Neural cell (in vitro differentiated cells): ENCODE measurements around the gene MGAT4A. TPM values are rescaled to one million over a fixed set of nuclear protein-coding genes. Genes with fewer than 3 reads are reported as not detected.

Experiments
- H2AFZ ChIP-seq: fragments of 200-600, 300-800 bp; sonication (generic), shearing (Covaris generic); 2 replicates; pipeline ENCODE4 v1.6.0; 2014; ENCODE audit warnings: low read depth, mild to moderate bottlenecking, antibody characterized with exemption, low read length, moderate library complexity
- H3F3A ChIP-seq: fragments of 200-600 bp; shearing (Covaris generic); 2 replicates; pipeline ENCODE4 v1.6.1; 2016; ENCODE audit warnings: mild to moderate bottlenecking, moderate library complexity, mixed read lengths, antibody characterized with exemption, low read length; ENCODE audit not compliant: insufficient read depth, poor library complexity, severe bottlenecking
- H3K27ac ChIP-seq: fragments of 200-600, 300-800 bp; sonication (generic), shearing (Covaris generic); 2 replicates; pipeline ENCODE4 v1.5.1; 2014; ENCODE audit warnings: mild to moderate bottlenecking, low read length, moderate library complexity
- H3K27me3 ChIP-seq: fragments of 300-800, 200-600 bp; sonication (generic), shearing (Covaris generic); 2 replicates; pipeline ENCODE4 v1.6.0; 2014; ENCODE audit warnings: mild to moderate bottlenecking, low read depth, low read length, moderate library complexity; ENCODE audit not compliant: insufficient read depth
- H3K36me3 ChIP-seq: fragments of 300-800, 200-600 bp; sonication (generic), shearing (Covaris generic); 2 replicates; pipeline ENCODE4 v1.5.1; 2014; ENCODE audit warnings: mild to moderate bottlenecking, antibody characterized with exemption, low read length, moderate library complexity; ENCODE audit not compliant: insufficient read depth
- H3K4me2 ChIP-seq: fragments of 300-800, 200-600 bp; sonication (generic), shearing (Covaris generic); 2 replicates; pipeline ENCODE4 v1.6.0; 2014; ENCODE audit warnings: mild to moderate bottlenecking, low read length
- H3K4me3 ChIP-seq: fragments of 300-800, 200-600 bp; sonication (generic), shearing (Covaris generic); 2 replicates; pipeline ENCODE4 v1.5.1; 2014; ENCODE audit warnings: mild to moderate bottlenecking, low read length, moderate library complexity
- H3K79me2 ChIP-seq: fragments of 200-600 bp; shearing (Covaris generic); replicated peaks from 2 replicates; pipeline ENCODE4 v1.6.0; 2014; ENCODE audit warnings: mild to moderate bottlenecking, low read length, moderate library complexity; ENCODE audit not compliant: insufficient read depth
- H3K9ac ChIP-seq: fragments of 300-800, 200-600 bp; sonication (generic), shearing (Covaris generic); 2 replicates; pipeline ENCODE4 v1.6.1; 2016; ENCODE audit warnings: mild to moderate bottlenecking, low read length, mixed read lengths
- H3K9me2 ChIP-seq: fragments of 200-600 bp; shearing (Covaris generic); 2 replicates; pipeline ENCODE4 v1.6.1; 2016; ENCODE audit warnings: mild to moderate bottlenecking, low read length, mixed read lengths; ENCODE audit not compliant: insufficient read depth
- H3K9me3 ChIP-seq: fragments of 200-600, 300-800 bp; sonication (generic), shearing (Covaris generic); 2 replicates; pipeline ENCODE4 v1.6.1; 2016; ENCODE audit warnings: mild to moderate bottlenecking, mixed run types, low read length, moderate library complexity, mixed read lengths
- H4K20me1 ChIP-seq: fragments of 200-600 bp; shearing (Covaris generic); 2 replicates; pipeline ENCODE4 v1.6.1; 2016; ENCODE audit warnings: mild to moderate bottlenecking, mixed run types; ENCODE audit not compliant: insufficient read depth
- CTCF ChIP-seq: fragments of 450-650 bp; IDR thresholded peaks from 2 replicates; pipeline ENCODE4 v1.5.1; 2014; ENCODE audit warnings: antibody characterized with exemption, mild to moderate bottlenecking, moderate library complexity; ENCODE audit not compliant: poor library complexity, severe bottlenecking
- EP300 ChIP-seq: fragments of 450-650 bp; conservative IDR thresholded peaks from 2 replicates; pipeline ENCODE4 v1.6.1; 2014; ENCODE audit warnings: antibody characterized with exemption, mild to moderate bottlenecking, moderate library complexity; ENCODE audit not compliant: poor library complexity, severe bottlenecking
- EZH2 ChIP-seq: fragments of 200-600, 300-800 bp; shearing (Covaris generic), sonication (generic); IDR thresholded peaks from 2 replicates; pipeline ENCODE4 v1.6.1; 2014; ENCODE audit warnings: antibody characterized with exemption, low read length, borderline replicate concordance, mild to moderate bottlenecking; ENCODE audit not compliant: insufficient read depth, poor library complexity, severe bottlenecking
- MXI1 ChIP-seq: fragments of 450-650 bp; conservative IDR thresholded peaks from 2 replicates; pipeline ENCODE4 v1.6.1; 2014; ENCODE audit warnings: antibody characterized with exemption, mild to moderate bottlenecking; ENCODE audit not compliant: poor library complexity, severe bottlenecking
- POLR2AphosphoS5 ChIP-seq: IDR thresholded peaks from 2 replicates; pipeline ENCODE4 v1.6.1; 2012
- RAD21 ChIP-seq: fragments of 450-650 bp; conservative IDR thresholded peaks from 2 replicates; pipeline ENCODE4 v1.6.1; 2014; ENCODE audit warnings: antibody characterized with exemption, mild to moderate bottlenecking, moderate library complexity
- REST ChIP-seq: IDR thresholded peaks from 2 replicates; pipeline ENCODE4 v1.6.1; 2012; ENCODE audit warnings: borderline replicate concordance
- SMC3 ChIP-seq: fragments of 450-650 bp; conservative IDR thresholded peaks from 2 replicates; pipeline ENCODE4 v1.6.1; 2014; ENCODE audit warnings: antibody characterized with exemption, mild to moderate bottlenecking, moderate library complexity; ENCODE audit not compliant: poor library complexity
- TAF1 ChIP-seq: IDR thresholded peaks from 2 replicates; pipeline ENCODE4 v1.6.1; 2012; ENCODE audit warnings: low read depth
- polyA plus RNA-seq: library from polyadenylated mRNA; depleted of rRNA; stranded (reverse); fragments of >200 nt; gene quantifications from 2 replicates; pipeline ENCODE4 v1.2.3, GENCODE V29; 2014

MGAT4A gene
- polyA plus RNA-seq, 1 donor from 2014 or later: 54.8 TPM

GRCh38 chr2:98702127-98702802 is 28.7 kb downstream of the MGAT4A start:
- H3K9me2 ChIP-seq: no peaks in the 10 kb centered on the region
- H3K27me3 ChIP-seq: no peaks in the 10 kb centered on the region
- no peaks in the 10 kb centered on the region for H3K9me3 ChIP-seq
- H2AFZ ChIP-seq: no peak overlapping the region
- H3K36me3 ChIP-seq: no peaks in the 10 kb centered on the region
- H3K4me2 ChIP-seq: no peak overlapping the region
- H3K27ac ChIP-seq: no peak overlapping the region
- no peak overlapping the region for H3K4me3 ChIP-seq
- no peaks in the 10 kb centered on the region for H3K79me2 ChIP-seq
- no peak overlapping the region for H3K9ac ChIP-seq
- no peaks in the 10 kb centered on the region for H3F3A ChIP-seq
- no peaks in the 10 kb centered on the region for H4K20me1 ChIP-seq
- no peak for TF ChIP-seq RAD21
- no peak for TF ChIP-seq CTCF
- no peak for TF ChIP-seq SMC3
- no peak for TF ChIP-seq TAF1
- TF ChIP-seq EZH2: no peak
- TF ChIP-seq EP300: no peak
- no peak for TF ChIP-seq REST
- TF ChIP-seq POLR2AphosphoS5: no peak
- no peak for TF ChIP-seq MXI1

- Histone ChIP-seq H3K27me3 (no peaks in the 10 kb centered on the region), H2AFZ (no peak overlapping the region), H3K79me2 (no peaks in the 10 kb centered on the region), H3F3A (no peaks in the 10 kb centered on the region), H3K27ac (no peak overlapping the region), H3K9ac (no peak overlapping the region), H3K9me3 (no peaks in the 10 kb centered on the region), H3K36me3 (no peaks in the 10 kb centered on the region), H3K4me3 (no peak overlapping the region), H3K4me2 (no peak overlapping the region), H3K9me2 (no peaks in the 10 kb centered on the region), H4K20me1 (no peaks in the 10 kb centered on the region)
- TF ChIP-seq POLR2AphosphoS5: no peak
- no peak for TF ChIP-seq REST
- TF ChIP-seq MXI1: no peak
- TF ChIP-seq SMC3: no peak
- TF ChIP-seq TAF1: no peak
- no peak for TF ChIP-seq EP300
- no peak for TF ChIP-seq EZH2
- TF ChIP-seq RAD21: no peak
- TF ChIP-seq CTCF: no peak
Measured at GRCh38 chr2:98701230-98701629, 29.7 kb downstream of the MGAT4A start.
